ENCODE measurements around the gene ALDH1A1. TPM values are rescaled to one million over a fixed set of nuclear protein-coding genes. Genes with fewer than 3 reads are reported as not detected.

Gene ALDH1A1
- total RNA-seq, 1 donor: 85.9 TPM

DNA sequence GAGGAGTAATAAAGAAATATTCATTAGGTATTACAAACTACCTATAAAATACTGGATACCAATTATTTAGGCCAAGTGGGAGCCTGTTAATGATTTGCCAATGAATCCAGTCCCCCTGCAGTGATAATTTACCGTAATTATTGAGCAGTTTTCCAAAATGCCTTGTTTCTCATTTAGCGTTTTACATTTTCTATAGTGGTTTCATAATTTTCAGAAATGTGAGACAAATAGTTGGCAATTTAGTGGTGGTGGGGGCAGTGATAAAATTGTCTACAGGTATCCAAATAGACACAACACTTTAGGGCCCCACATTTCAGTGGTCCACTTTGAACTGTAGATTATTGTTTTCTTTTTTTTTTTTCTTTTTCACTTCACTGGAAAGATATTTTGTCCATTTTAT is 27.3 kb upstream of the ALDH1A1 start:
- no peak for DNase-seq (ENCODE audit: low read depth in 2 of 3, low spot score in 2 of 3)

DNA sequence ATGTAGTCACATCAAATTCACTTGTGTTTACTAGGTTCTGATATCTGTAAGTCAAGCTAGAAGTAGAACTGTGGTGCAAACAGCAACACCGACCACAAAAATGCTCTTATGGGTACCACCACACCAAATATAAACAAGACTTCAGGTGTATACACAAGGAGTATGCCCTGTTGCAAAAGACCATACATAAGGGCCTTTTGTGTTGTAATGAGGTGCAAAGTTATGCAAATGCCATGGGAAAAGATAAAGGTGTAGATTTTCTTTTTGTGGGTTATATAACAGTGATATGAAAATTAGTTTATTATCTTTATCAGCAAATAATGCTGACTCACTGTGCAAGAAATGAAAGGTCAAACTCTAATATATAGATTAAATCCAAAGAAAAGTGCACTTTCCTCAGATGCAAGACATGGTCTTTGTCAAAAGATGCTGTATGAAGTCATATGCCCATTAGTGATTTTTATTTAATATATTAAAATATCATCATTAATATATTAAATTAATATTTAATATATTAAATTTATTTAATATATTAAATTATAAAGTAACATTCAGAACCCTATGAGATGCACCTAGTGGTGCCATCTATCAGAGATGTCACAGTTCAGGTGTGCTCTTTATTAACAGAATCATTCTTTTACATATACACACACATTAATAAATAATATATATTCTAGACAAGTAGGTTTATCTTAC is 26.7 kb upstream of the ALDH1A1 start:
- DNase-seq (ENCODE audit: low read depth in 2 of 3, low spot score in 2 of 3): no peak

DNA sequence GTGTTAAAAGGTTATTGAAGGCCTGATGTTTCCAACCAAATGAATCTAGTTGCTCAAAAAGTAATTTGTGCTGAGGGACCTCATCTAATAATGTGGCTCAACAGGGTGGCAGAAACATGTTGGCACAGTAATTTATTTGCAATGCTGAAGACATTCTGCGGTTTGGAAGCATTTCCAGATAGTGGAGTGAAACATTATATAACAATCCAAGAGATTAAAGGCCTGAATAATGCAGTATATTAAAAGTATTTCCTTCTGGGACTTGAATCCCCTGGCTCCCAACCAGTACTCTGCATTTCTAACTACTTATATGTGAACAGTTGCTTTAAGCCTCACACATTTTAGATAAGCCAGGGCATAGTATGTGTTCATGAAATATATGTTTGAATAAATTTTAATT is 25.9 kb upstream of the ALDH1A1 start:
- DNase-seq (ENCODE audit: low read depth in 2 of 3, low spot score in 2 of 3): no peak

DNA sequence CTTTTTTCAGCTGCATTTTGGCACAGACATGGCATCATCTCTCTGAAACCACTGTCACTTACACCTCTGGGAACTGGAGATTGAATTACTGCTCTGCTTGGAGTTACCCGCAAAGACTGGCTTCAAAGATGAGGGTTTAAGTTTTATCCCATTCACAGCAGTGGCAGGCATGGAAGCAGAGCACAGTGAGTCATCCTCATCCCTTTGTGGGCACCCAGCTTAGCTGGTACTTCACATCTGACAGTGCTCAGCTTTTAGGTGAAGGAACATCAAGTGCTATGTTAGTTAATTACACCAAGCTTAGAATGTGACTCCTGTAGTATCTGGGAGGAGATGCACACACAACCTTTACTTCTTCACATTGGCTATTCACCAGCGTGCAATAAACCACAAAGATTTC is 24.8 kb upstream of the ALDH1A1 start:
- DNase-seq (ENCODE audit: low read depth in 2 of 3, low spot score in 2 of 3): no peak

DNA sequence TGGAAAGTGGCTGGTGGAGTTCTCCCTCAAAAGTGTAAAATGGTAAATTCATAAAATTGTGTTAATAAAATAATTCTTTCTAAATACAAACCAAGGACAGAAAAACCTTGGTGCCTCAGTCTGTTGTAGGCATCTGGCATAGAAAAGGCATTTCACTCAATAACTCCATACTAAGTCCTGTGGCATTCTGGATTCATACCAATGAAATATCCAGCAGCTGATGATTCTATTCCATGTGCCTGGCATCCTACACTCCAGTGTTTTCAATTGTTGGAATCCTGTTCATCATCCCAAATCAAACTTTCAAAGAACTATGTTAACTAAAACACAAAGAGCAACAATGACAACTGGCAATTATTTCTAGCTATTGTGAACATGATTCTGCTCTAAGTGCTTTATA is 21.6 kb upstream of the ALDH1A1 start:
- no peak for DNase-seq (ENCODE audit: low read depth in 2 of 3, low spot score in 2 of 3)

DNA sequence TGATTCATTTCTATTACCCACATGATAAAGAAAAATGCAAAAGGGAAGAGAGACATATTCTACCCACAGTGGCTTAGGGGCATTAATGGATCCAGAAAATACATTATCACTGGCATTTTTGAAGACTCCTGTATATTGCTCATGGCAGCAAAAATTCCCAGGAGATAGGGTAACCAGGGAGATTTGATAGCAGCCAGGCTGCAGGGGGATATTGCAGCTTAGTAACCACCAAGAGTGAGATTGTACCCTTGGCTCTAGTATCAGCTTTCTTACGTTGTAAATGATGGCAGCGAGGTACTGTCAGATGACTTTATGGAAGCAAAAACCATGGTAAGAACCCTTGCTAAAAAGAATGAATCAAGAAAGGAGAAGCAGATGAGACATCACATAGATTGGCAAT is 19.8 kb upstream of the ALDH1A1 start:
- no peak for DNase-seq (ENCODE audit: low read depth in 2 of 3, low spot score in 2 of 3)

DNA sequence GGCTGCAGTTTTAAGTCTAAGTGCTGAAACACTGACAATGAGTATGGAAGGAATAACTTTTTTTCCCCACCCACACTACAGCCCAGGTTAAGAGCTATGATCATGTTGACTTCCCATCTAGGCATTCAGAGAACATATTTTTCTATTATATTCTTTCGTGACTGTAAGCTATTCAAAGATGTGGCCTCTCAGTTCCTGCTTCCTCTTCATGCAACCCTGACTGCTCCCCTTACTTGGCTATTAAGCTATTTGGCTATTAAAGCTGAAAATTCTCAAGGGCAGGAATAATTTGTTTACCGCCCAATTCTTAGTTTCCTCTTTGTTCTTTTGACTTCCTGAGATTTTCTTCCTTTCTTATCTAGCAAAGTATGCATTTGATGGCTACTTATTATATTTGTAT is 18.6 kb upstream of the ALDH1A1 start:
- DNase-seq (ENCODE audit: low read depth in 2 of 3, low spot score in 2 of 3): no peak

DNA sequence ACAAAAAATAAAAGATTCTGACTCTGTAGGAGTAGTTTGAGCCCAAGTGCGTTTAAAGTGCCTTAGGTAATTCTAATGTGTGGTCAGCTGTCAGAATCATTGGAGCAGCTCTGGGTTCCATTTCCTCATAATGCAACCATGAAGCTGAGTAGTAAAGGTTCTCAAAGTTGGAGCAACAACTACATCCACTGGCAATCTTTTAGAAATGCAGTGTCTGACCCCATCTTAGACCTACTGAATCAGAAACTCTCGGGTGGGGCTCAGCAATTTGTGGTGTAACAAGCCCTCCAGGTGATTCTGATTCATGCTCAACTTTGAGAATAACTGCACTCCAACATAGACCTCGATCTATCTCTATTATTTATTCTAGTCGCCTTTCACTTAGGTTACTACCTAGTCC is 7.6 kb upstream of the ALDH1A1 start:
- DNase-seq (ENCODE audit: low read depth in 2 of 3, low spot score in 2 of 3): no peak

DNA sequence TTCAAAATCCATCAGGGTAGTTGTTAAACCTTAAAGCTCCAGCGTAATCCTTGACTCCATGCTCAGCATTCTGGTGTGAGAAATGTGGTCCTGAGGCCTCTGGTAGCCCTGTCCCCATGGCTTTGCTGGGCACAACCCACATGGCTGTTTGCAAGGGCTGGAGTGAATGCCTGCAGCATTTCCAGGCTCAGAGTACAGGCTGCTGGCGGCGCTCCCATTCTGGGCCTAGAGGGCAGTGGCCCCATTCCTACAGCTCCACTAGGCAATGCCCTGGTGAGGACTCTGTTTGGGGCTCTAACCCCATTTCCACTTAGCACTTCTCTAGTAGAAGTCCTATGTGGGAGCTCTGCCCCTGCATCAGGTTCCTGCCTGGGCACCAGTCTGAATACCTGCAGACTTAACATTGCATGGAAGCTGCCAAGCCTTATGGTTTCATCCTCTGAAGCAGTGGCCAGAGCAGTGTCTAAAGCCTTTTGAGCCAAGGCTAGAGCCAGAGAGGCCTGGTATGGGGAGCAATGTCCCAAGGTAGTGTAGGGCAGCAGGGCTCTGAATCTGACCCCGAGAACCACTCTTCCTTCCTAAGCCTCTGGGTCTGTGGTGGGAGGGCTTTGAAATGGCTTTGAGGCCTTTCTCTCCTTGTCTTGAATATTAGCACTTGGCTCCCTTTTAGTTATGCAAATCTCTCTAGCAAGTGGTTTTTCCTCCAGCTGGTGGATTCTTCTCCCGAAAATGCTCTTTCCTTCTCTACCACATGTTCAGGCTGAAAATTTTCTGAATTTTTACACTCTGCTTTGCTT is 5.8 kb upstream of the ALDH1A1 start:
- no peak for DNase-seq (ENCODE audit: low read depth in 2 of 3, low spot score in 2 of 3)

DNA sequence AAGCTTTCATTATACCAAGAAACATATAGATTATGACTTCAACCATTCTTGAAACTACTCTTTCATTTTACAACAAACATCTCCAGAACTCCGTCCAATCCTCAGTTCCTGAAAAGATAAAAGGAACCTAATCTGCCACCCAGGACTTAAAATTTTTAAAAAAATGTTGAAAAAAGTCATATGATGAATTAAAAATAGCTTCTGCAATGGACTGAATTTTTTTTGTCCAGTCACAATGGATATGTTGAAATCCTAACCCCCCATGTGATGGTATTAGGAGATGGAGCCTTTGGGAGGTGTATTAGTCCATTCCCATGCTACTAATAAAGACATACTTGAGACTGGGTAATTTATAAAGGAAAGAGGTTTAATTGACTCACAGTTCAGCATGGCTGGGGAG is 2.7 kb upstream of the ALDH1A1 start:
- DNase-seq (ENCODE audit: low read depth in 2 of 3, low spot score in 2 of 3): no peak

DNA sequence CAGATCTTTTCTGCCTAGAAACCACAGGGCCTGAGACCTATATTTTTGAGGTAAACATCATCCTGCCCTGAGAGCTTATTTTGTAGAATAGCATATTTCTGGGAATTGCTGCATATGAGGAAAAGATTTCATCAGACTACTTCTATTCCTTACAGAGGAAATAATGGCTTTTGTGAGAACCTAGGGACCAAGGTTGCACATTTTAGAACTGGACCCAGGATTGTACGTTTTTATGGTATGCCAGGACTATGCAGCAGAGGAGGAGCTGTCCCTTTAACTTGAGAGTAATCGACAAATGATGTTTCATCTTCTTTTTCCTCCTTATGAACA is 2.2 kb upstream of the ALDH1A1 start:
- DNase-seq (ENCODE audit: low read depth in 2 of 3, low spot score in 2 of 3): no peak

DNA sequence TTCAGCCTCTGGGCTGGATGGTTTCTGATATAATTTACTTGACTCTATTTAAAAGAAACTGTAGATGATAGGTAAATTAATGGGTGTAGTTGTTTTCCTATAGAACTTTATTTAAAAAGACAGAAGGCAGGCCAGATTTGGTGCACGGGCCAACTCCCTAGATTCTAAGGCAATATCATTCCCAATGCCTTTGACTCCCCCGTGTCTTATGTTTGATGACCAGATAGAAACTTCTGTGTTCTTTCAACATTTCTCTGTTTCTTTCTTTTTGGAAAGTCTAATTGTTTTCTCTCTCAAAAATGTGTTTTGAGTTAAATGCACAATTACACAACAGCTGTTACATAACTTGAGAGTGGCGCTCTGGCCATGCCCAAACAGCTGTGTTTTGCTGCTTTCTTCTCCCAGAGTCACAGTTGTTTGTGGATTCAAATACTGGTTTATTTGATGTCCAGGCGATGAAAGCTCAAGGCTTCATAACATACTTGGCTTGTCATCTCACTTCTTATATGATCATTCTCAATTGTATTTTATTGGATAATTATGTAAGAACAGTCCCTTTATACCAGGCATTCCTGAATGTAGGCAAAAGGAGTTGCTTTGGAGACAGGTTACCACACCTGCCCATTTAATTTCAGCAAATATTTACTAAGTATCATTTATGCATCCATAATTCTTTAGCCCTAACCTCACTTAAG is 1.7 kb upstream of the ALDH1A1 start:
- no peak for DNase-seq (ENCODE audit: low read depth in 2 of 3, low spot score in 2 of 3)

DNA sequence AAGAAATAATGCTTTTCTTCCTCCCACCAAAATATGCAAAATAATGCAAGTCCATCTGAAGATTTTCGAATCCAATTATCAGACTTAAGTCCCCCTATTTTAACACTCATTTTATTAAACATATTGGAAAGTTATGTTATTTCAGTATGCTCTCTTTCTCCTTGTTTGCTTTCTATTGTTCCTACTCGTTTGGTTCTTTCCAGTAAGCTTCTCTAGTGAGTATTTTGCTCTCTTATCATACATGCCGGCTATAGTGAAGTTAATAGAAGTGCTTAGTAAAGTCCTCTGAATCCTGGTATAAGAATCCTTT is 517 bp downstream of the ALDH1A1 start:
- DNase-seq (ENCODE audit: low read depth in 2 of 3, low spot score in 2 of 3): no peak

DNA sequence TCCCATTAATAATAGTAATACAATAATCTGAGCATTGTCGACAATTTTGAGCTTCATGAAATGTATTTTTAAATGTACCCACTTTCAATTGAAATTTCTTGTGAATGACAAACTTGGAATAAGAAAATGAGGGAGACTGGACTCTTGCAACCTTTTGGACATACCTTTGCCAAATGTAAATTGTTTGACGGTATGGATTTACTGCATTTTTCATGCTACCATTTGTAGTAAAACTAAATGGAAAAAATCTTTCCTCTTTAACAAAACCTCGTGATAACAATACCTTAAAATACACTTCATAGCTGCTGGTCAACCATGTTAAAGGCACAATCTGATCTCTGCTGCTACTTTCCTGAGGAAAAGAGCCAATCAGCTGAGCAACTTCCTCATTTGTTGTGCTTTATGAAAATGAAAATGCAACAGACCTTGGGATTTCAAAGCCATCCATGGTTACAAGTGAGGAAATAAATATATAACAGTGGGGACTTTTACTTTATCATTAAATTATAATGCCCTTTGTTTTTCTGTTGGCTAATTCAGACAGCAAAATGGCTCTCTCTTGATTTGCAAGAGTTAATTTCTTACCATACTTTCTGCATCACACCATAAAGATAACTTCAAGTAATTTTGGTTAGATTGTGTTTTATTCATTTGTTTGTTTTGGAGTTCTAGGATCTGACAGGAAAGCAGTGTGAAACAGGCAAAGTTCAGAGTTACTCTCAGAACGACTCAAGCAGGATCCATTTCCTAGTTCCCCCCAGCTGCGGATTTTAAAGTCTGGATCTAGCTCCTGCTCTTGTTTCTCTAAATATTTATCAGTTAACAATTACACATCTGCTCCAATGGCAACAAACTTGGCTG is 1.1 kb downstream of the ALDH1A1 start:
- peak in 2 of 3 donors; percentile 47 to 71 for DNase-seq (ENCODE audit: low read depth in 2 of 3, low spot score in 2 of 3)

DNA sequence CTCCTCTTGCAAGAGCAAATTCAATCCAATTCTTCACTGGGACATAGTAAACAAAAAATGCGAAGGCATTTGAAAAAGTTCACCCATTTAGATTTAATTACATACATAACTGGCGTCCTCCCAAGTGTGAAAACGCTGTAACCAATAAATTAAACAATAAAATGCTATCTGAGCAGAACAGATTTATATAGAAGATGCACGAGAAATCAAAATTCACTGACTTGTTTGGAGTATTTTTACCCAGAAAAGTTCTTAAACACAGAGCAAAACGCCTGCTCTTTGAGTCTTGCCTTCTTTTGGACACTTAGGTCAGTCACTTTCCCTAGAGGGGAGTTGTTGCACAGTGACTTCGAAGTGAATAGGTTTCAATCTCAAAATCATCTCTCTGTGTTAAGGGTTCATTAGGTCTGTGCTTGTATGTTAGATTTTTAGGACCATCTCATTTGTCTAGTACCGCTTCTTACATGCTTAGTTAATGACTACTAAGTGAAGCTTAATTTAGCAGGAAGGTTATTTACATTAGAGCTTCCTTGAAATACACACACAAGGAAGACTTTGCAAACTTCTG is 1.9 kb downstream of the ALDH1A1 start:
- DNase-seq (ENCODE audit: low read depth in 2 of 3, low spot score in 2 of 3): no peak

DNA sequence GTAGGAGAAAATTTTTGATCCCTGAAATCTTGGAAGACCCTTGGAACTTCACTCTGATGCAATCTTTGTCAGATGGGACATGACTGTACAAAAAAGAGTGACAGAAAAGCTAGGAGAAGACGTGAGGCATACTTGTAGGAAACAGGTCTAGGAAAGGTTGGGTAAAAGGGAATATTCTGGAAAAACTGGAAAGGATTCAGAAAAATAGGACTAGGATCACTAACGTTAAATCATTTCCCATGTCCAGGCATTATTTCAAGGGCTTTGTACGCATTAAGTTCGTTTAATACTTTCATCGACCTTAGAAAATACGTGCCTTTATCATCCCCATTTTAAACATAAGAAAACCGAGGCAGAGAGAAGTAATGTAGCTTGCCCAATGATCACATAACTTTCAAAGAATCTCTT is 2.9 kb downstream of the ALDH1A1 start:
- DNase-seq (ENCODE audit: low read depth in 2 of 3, low spot score in 2 of 3): no peak

DNA sequence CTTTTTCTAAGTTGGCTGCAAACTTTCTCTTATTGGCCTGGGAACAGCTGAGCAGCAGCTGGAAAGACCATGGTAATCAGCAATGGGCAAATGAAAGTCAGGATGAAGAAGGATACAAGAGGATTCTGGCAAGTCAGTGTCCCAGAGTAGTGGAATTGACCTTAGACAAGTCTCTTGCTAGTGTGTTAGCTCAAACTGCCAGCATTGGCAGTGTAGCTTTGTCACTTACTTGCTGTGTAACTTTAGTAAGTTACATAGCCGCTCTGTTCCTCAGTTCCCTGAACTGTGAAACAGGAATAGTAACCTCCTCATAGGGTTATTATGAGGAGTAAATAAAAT is 3.6 kb downstream of the ALDH1A1 start:
- no peak for DNase-seq (ENCODE audit: low read depth in 2 of 3, low spot score in 2 of 3)

DNA sequence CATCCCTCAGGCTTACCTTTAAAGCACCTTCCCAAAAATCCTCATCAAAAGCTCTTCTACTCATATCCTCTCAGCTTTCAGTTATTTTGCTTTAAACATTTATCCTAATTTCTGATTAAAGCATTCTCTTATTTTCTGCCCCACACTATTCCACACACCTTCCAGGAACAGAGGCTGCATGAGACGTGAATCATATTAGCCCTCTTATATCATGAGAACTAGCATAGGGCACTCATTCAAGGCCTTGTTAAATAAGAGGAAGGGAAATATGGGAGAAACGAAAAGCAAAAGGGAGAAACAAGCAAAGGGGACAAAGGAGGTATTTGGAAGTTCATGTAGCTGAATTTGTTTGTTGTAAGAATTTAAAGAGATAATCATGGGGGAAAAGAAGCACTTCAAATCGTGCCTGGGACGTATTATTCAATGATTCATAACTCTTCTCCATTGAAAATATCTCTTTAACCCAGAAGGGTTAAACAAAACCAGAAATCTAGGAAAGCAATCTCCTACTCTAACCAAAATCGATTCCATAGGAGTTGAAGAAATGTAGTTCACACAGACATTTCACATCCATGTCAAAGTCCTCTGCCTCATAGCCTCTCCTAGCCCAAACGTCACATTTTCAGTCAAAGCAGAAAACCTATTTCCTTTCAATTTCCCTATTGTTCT is 4.1 kb downstream of the ALDH1A1 start:
- DNase-seq (ENCODE audit: low read depth in 2 of 3, low spot score in 2 of 3): no peak

DNA sequence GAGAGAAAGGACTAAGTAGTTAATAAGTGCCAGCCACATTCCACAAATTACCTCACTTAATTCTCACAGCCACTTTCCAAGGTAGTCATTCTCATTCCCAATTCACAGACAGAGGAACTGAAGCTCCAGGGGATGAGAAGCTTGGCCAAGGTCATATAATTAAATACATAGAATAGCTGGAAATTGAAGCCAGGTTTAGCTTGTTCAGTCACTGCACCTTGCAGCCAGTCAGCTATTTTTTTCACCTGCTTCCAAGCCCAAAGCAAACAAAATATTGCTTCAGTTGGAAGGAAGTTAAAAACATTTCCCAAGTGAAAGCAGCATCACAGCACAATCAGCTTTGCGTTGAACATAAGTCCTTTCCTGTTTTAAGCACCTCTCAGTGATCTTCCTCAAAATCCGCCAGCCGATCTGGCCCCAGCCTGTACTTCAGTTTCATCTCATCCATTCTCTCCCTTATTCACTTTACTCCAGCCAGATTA is 4.8 kb downstream of the ALDH1A1 start:
- DNase-seq (ENCODE audit: low read depth in 2 of 3, low spot score in 2 of 3): peak in 1 of 3 donors; percentile 18

DNA sequence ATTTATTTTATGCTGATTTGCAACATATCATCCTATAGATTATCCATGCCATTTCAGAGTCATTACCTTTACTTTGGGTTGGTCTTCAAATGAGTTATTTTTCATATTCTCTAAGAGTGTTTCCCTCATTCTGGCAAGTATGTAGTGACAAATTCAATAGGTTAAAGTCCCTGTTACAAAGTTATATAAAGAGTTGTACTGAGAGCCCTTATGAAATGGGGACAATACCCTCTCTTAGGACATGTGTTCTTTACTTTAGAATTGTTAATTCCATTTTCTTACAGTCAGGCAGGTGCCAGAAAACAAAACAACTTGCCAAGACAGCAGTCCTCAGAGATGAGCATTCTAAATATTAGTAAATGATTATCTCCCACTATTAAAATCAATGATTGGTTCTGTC is 6.0 kb downstream of the ALDH1A1 start:
- DNase-seq (ENCODE audit: low read depth in 2 of 3, low spot score in 2 of 3): no peak
